GM19372 (cell line): Measurements from ENCODE around the gene WDR5B.
"Not testable (repeated sequence)": the region's sequence is repeated elsewhere in the genome, so short reads cannot be mapped to it uniquely, and the experiment has no call there.

Experiments used
- ATAC-seq: cut with Tn5 transposase; IDR thresholded peaks from one replicate; pipeline ENCODE4 v1.9.1; 2021; ENCODE audit warnings: mild to moderate bottlenecking, low read depth, moderate library complexity; ENCODE audit not compliant: unreplicated experiment

WDR5B gene

DNA sequence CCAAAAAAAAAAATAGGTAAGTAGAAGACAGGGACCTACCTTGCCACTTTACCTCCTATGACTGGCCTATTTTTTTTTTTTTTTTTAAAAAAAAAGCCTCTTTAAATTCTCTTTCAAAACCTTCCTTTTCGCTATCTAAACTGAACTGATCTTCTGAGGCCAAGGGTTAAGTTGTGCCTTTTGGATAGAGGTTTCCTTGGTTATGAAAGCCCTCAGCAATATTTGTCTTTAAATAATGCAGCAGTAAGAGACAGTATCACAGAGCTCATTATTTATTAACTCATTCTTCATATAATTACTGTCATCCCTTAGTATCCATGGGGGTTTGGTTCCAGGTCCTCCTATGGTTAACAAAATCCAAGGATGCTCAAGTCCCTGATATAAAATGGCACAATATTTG, 41.8 kb downstream of the WDR5B start:
- no peak for ATAC-seq

- no peak for ATAC-seq
Measured at GRCh38 chr3:122366379-122366749, 49.5 kb downstream of the WDR5B start.

GRCh38 chr3:122365582-122366378, 50.1 kb downstream of the WDR5B start:
- ATAC-seq, result not testable (repeated sequence)

- ATAC-seq, result no peak
Measured at GRCh38 chr3:122365073-122365472, 50.8 kb downstream of the WDR5B start.

- ATAC-seq, result no peak
Measured at GRCh38 chr3:122364490-122364889, 51.4 kb downstream of the WDR5B start.
